Activated CD8-positive, alpha-beta memory T cell treated with anti-CD3 and anti-CD28 coated beads for 36 hours (primary cell): ENCODE measurements around the gene MCAM. TPM values are rescaled to one million over a fixed set of nuclear protein-coding genes. Genes with fewer than 3 reads are reported as not detected.

ENCODE experiments used
- CTCF ChIA-PET: fragments of 350-600 bp; sonication (Branson Sonifier 250); formaldehyde crosslinking; loops from one replicate; lab custom pipeline; 2021; ENCODE audit warnings: antibody characterized with exemption; lab: Charles Lee
- POLR2A ChIA-PET: fragments of 350-600 bp; sonication (Branson Sonifier 250); formaldehyde crosslinking; loops from one replicate; lab custom pipeline; 2021; ENCODE audit warnings: antibody characterized with exemption; lab: Charles Lee
- total RNA-seq, 2 experiments: library from RNA; stranded (reverse); gene quantifications; one replicate each; pipeline ENCODE4 v1.2.3, GENCODE V29; 2021

MCAM gene
- total RNA-seq, 2 experiments from 2014 or later, result 4.6 to 4.8 TPM

- CTCF ChIA-PET, result interaction anchor here (1.1 to 1.8 kb wide), 2 partner anchors 9 to 20 kb away, joined by 3 to 4 read pairs; no protein-coding TSS in a partner anchor
- POLR2A ChIA-PET, result no interaction called here
These were observed 13.7 kb downstream of the MCAM start for GRCh38 chr11:119303227-119303718.

- ChIA-PET CTCF (interaction anchor here (2.4 kb wide), 1 partner anchor 15 kb away, joined by 7 read pairs; no protein-coding TSS in a partner anchor), POLR2A (no interaction called here)
These were observed 16.5 kb downstream of the MCAM start for GRCh38 chr11:119300198-119300964.

GRCh38 chr11:119299416-119299815 lies 17.5 kb downstream of the MCAM start:
- POLR2A ChIA-PET, result no interaction called here
- CTCF ChIA-PET, result interaction anchor here (2.4 kb wide), 1 partner anchor 14 kb away, joined by 7 read pairs; no protein-coding TSS in a partner anchor

- CTCF ChIA-PET, result no interaction called here
- POLR2A ChIA-PET, result no interaction called here
These were observed 18.2 kb downstream of the MCAM start for GRCh38 chr11:119298726-119299125.

- ChIA-PET CTCF (interaction anchor here (0.7 kb wide), 1 partner anchor 101 kb away, joined by 3 read pairs; no protein-coding TSS in a partner anchor), POLR2A (interaction anchor here (0.8 kb wide), 1 partner anchor 214 kb away, joined by 3 read pairs; no protein-coding TSS in a partner anchor)
These were observed 19.0 kb downstream of the MCAM start for GRCh38 chr11:119297938-119298337.

- ChIA-PET CTCF (interaction anchor here (1.8 kb wide), 1 partner anchor 9 kb away, joined by 4 read pairs; no protein-coding TSS in a partner anchor), POLR2A (no interaction called here)
These were observed 21.8 kb downstream of the MCAM start for GRCh38 chr11:119295178-119295577.

GRCh38 chr11:119293461-119293860 lies 23.5 kb downstream of the MCAM start:
- POLR2A ChIA-PET, result no interaction called here
- CTCF ChIA-PET, result interaction anchor here (1.7 to 1.8 kb wide), 2 partner anchors 9 to 10 kb away, joined by 4 read pairs; no protein-coding TSS in a partner anchor

GRCh38 chr11:119290894-119291497 lies 25.9 kb downstream of the MCAM start:
- ChIA-PET POLR2A (no interaction called here), CTCF (no interaction called here)

GRCh38 chr11:119288219-119288618 lies 28.7 kb downstream of the MCAM start:
- POLR2A ChIA-PET, result no interaction called here

GRCh38 chr11:119285431-119285830 lies 31.5 kb downstream of the MCAM start:
- ChIA-PET CTCF (interaction anchor here (1.0 to 1.5 kb wide), 3 partner anchors 15 to 36 kb away, joined by 3 to 7 read pairs (median 3); no protein-coding TSS in a partner anchor), POLR2A (interaction anchor here (1.9 kb wide), 1 partner anchor 80 kb away, joined by 5 read pairs; the partner anchor contains the start of gene CBL)

More at GRCh38 chr11:119288219-119288618, 28.7 kb downstream of the MCAM start:
- CTCF ChIA-PET, result no interaction called here

- ChIA-PET POLR2A (interaction anchor here (1.9 kb wide), 1 partner anchor 79 kb away, joined by 5 read pairs; the partner anchor contains the start of gene CBL), CTCF (interaction anchor here (0.6 to 1.9 kb wide), 17 partner anchors 9 to 501 kb away, joined by 3 to 8 read pairs (median 3); partner anchors contain the start of gene CBL)
These were observed 32.4 kb downstream of the MCAM start for GRCh38 chr11:119284344-119285157.

- CTCF ChIA-PET, result interaction anchor here (0.6 to 1.4 kb wide), 5 partner anchors 21 to 347 kb away, joined by 3 to 5 read pairs (median 4); no protein-coding TSS in a partner anchor
- POLR2A ChIA-PET, result interaction anchor here (1.1 kb wide), 1 partner anchor 76 kb away, joined by 6 read pairs; the partner anchor contains the start of gene CBL
These were observed 34.4 kb downstream of the MCAM start for GRCh38 chr11:119282495-119282894.

- CTCF ChIA-PET, result no interaction called here
- POLR2A ChIA-PET, result interaction anchor here (1.3 kb wide), 1 partner anchor 72 kb away, joined by 3 read pairs; the partner anchor contains the start of gene CBL
These were observed 39.3 kb downstream of the MCAM start for GRCh38 chr11:119277660-119278059.

- POLR2A ChIA-PET, result interaction anchor here (0.5 kb wide), 1 partner anchor 189 kb away, joined by 7 read pairs; no protein-coding TSS in a partner anchor
- CTCF ChIA-PET, result interaction anchor here (0.5 to 2.9 kb wide), 6 partner anchors 9 to 169 kb away, joined by 3 to 10 read pairs (median 4); partner anchors contain the start of gene CBL
These were observed 43.2 kb downstream of the MCAM start for GRCh38 chr11:119273721-119274120.

GRCh38 chr11:119267645-119268044 lies 49.3 kb downstream of the MCAM start:
- ChIA-PET CTCF (interaction anchor here (0.7 kb wide), 1 partner anchor 17 kb away, joined by 3 read pairs; no protein-coding TSS in a partner anchor), POLR2A (no interaction called here)

- POLR2A ChIA-PET, result no interaction called here
- CTCF ChIA-PET, result interaction anchor here (0.9 kb wide), 2 partner anchors 18 to 70 kb away, joined by 3 read pairs; no protein-coding TSS in a partner anchor
These were observed 50.2 kb downstream of the MCAM start for GRCh38 chr11:119266517-119267255.

GRCh38 chr11:119266063-119266462 lies 50.9 kb downstream of the MCAM start:
- POLR2A ChIA-PET, result no interaction called here
- CTCF ChIA-PET, result interaction anchor here (0.9 kb wide), 2 partner anchors 19 to 69 kb away, joined by 3 read pairs; no protein-coding TSS in a partner anchor
